Breast epithelium (tissue), 3 donors: ENCODE measurements around the gene RASSF10.

Experiments
- POLR2A ChIP-seq: fragments of 450-650 bp; IDR thresholded peaks from one replicate; pipeline ENCODE4 v1.6.1; 2016; ENCODE audit warnings: antibody characterized with exemption, mild to moderate bottlenecking, moderate library complexity
- POLR2AphosphoS5 ChIP-seq, 3 donors: sonication (generic); formaldehyde crosslinking; IDR thresholded peaks; one replicate each; pipeline ENCODE4 v1.6.1; 2017; ENCODE audit warnings: antibody characterized with exemption in 3 of 3
- TF ChIP-seq, protein P1 (sequence below), 3 donors: fragments of 450-650 bp; IDR thresholded peaks; one replicate each; pipeline ENCODE4 v1.5.1; 2016 to 2017; ENCODE audit warnings: antibody characterized with exemption in 3 of 3, mild to moderate bottlenecking in 3 of 3, moderate library complexity in 3 of 3

DNA sequence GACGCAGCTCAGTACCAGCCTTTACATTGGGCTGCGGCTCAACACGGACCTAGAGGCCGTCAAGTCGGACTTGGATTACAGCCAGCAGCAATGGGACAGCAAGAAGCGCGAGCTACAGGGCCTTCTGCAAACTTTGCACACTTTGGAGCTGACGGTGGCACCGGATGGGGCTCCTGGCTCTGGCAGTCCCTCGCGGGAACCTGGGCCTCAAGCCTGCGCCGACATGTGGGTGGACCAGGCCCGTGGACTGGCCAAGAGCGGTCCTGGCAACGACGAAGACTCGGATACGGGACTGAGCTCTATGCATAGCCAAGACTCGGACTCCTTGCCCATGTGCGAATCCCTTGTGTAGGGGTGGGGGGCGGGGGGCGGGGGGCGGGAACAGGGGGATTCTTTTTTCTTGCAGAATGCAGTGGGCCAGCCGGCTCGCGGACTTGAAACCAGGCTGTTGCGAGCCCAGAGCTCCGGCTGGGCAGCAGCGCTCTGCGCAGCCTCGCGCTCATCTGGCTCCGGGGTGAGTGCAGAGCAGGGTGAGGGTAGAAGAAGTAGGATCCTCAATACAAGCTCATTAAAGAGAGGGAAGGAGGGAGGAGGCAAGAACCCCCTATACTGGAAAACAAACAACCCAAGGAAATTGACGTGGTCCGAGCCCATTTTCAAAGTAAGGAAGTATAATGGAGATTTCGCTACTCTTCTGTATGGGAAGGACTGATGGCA is 1.8 kb downstream of the RASSF10 start:
- no peak for TF ChIP-seq POLR2A
- no peak for TF ChIP-seq POLR2AphosphoS5 (IDR thresholded peaks at IDR 0.05)
- TF ChIP-seq, protein P1, sequence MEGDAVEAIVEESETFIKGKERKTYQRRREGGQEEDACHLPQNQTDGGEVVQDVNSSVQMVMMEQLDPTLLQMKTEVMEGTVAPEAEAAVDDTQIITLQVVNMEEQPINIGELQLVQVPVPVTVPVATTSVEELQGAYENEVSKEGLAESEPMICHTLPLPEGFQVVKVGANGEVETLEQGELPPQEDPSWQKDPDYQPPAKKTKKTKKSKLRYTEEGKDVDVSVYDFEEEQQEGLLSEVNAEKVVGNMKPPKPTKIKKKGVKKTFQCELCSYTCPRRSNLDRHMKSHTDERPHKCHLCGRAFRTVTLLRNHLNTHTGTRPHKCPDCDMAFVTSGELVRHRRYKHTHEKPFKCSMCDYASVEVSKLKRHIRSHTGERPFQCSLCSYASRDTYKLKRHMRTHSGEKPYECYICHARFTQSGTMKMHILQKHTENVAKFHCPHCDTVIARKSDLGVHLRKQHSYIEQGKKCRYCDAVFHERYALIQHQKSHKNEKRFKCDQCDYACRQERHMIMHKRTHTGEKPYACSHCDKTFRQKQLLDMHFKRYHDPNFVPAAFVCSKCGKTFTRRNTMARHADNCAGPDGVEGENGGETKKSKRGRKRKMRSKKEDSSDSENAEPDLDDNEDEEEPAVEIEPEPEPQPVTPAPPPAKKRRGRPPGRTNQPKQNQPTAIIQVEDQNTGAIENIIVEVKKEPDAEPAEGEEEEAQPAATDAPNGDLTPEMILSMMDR (IDR thresholded peaks at IDR 0.05), result no peak
